Measurements from ENCODE around the gene SPN.
"Not testable (repeated sequence)": the region's sequence is repeated elsewhere in the genome, so short reads cannot be mapped to it uniquely, and the experiment has no call there.

Gene SPN

GRCh38 chr16:29687755-29688154 lies 24.7 kb downstream of the SPN start:
- Histone ChIP-seq H3K36me3 (ENCODE audit: insufficient read depth, low read length) (peaks cover 20% of the 10 kb centered on the region; the same call in 1 of the 2 replicates), H3K4me3 (ENCODE audit: low read depth, low read length, poor library complexity, severe bottlenecking) (no peak overlapping the region), H2AFZ (ENCODE audit: low read length) (no peak overlapping the region), H3K4me1 (ENCODE audit: insufficient read depth, low read length, severe bottlenecking) (peaks cover 35% of the 10 kb centered on the region), H3K4me2 (ENCODE audit: low read length) (no peak overlapping the region; the same call in 1 of the 2 replicates), H4K20me1 (ENCODE audit: insufficient read depth, low read length) (no peaks in the 10 kb centered on the region), H3K9me3 (ENCODE audit: low read length) (no peaks in the 10 kb centered on the region), H3K27ac (ENCODE audit: low read depth, low read length, poor library complexity, severe bottlenecking) (peak overlapping the region; percentile 54), H3K79me2 (ENCODE audit: insufficient read depth, low read length) (no peaks in the 10 kb centered on the region), H3K27me3 (ENCODE audit: insufficient read depth, low read length) (no peaks in the 10 kb centered on the region), H3K9ac (ENCODE audit: low read length) (no peak overlapping the region), H3F3A (ENCODE audit: insufficient read depth, low read length) (no peaks in the 10 kb centered on the region), H3K9me2 (ENCODE audit: low read depth, low read length) (no peaks in the 10 kb centered on the region)
- TF ChIP-seq EZH2 (IDR thresholded peaks at IDR 0.05; ENCODE audit: borderline replicate concordance, low read length) (no peak), CTCF (IDR thresholded peaks at IDR 0.05; ENCODE audit: low read length) (no peak)

DNA sequence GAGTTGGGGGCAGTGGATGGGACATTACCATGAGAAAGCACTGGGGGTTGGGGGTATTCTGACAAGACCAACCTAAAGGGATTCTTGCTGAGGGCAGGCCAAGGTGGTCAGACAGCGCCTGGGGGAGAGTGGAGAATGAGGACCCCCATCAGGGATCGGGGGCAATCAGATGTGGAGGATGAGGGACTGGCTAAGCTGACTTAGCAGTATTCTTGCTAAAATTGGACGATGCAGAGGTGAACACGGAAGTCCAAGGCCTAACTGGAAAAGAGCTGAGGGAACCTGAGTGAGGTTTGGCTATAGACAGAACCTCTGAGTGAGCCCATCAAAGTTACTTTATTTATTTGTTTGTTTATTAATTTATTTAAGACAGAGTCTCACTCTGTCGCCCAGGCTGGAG lies 25.1 kb downstream of the SPN start:
- no peaks in the 10 kb centered on the region for H3K79me2 ChIP-seq (ENCODE audit: insufficient read depth, low read length)

GRCh38 chr16:29689490-29690351 lies 26.7 kb downstream of the SPN start:
- not testable (repeated sequence) for H3K27me3 ChIP-seq (ENCODE audit: insufficient read depth, low read length); H3K9me3 ChIP-seq (ENCODE audit: low read length); H3K79me2 ChIP-seq (ENCODE audit: insufficient read depth, low read length); H3K4me2 ChIP-seq (ENCODE audit: low read length); H3K9me2 ChIP-seq (ENCODE audit: low read depth, low read length); H3K4me3 ChIP-seq (ENCODE audit: low read depth, low read length, poor library complexity, severe bottlenecking); H3F3A ChIP-seq (ENCODE audit: insufficient read depth, low read length); H4K20me1 ChIP-seq (ENCODE audit: insufficient read depth, low read length); H3K9ac ChIP-seq (ENCODE audit: low read length); H2AFZ ChIP-seq (ENCODE audit: low read length); H3K27ac ChIP-seq (ENCODE audit: low read depth, low read length, poor library complexity, severe bottlenecking)
- H3K36me3 ChIP-seq (ENCODE audit: insufficient read depth, low read length), result peaks cover 14% of the 10 kb centered on the region; the same call in 1 of the 2 replicates
- H3K4me1 ChIP-seq (ENCODE audit: insufficient read depth, low read length, severe bottlenecking), result peaks cover 47% of the 10 kb centered on the region

More for the DNA sequence above, 25.1 kb downstream of the SPN start:
- peak overlapping the region; percentile 54 for H3K27ac ChIP-seq (ENCODE audit: low read depth, low read length, poor library complexity, severe bottlenecking)
- no peak overlapping the region; the same call in 1 of the 2 replicates for H3K4me2 ChIP-seq (ENCODE audit: low read length)
- peaks cover 16% of the 10 kb centered on the region; the same call in 1 of the 2 replicates for H3K36me3 ChIP-seq (ENCODE audit: insufficient read depth, low read length)
- TF ChIP-seq CTCF (IDR thresholded peaks at IDR 0.05; ENCODE audit: low read length) (no peak), EZH2 (IDR thresholded peaks at IDR 0.05; ENCODE audit: borderline replicate concordance, low read length) (no peak)
- no peak overlapping the region for H3K9ac ChIP-seq (ENCODE audit: low read length)
- no peaks in the 10 kb centered on the region for H4K20me1 ChIP-seq (ENCODE audit: insufficient read depth, low read length)
- H3K4me1 ChIP-seq (ENCODE audit: insufficient read depth, low read length, severe bottlenecking), result peaks cover 35% of the 10 kb centered on the region
- no peaks in the 10 kb centered on the region for H3K9me3 ChIP-seq (ENCODE audit: low read length)
- H3K4me3 ChIP-seq (ENCODE audit: low read depth, low read length, poor library complexity, severe bottlenecking), result no peak overlapping the region
- no peaks in the 10 kb centered on the region for H3K9me2 ChIP-seq (ENCODE audit: low read depth, low read length)
- H3K27me3 ChIP-seq (ENCODE audit: insufficient read depth, low read length), result no peaks in the 10 kb centered on the region
- H3F3A ChIP-seq (ENCODE audit: insufficient read depth, low read length), result no peaks in the 10 kb centered on the region
- H2AFZ ChIP-seq (ENCODE audit: low read length), result no peak overlapping the region

DNA sequence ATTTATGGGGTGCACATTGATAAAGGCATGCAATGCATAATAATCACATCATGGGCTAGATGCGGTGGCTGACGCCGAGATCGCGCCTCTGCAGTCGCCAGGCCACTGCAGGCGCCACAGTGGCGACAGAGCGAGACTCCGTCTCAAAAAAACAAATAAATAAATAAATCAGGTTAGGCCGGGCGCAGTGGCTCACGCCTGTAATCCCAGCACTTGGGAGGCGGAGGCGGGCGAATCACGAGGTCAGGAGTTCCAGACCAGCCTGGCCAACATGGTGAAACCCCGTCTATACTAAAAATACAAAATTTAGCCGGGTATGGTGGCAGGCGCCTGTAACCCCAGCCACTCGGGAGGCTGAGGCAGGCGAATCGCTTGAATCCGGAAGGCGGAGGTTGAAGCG lies 29.6 kb downstream of the SPN start:
- H3K79me2 ChIP-seq (ENCODE audit: insufficient read depth, low read length); H4K20me1 ChIP-seq (ENCODE audit: insufficient read depth, low read length); H2AFZ ChIP-seq (ENCODE audit: low read length); H3K4me3 ChIP-seq (ENCODE audit: low read depth, low read length, poor library complexity, severe bottlenecking); H3K4me2 ChIP-seq (ENCODE audit: low read length); H3K27ac ChIP-seq (ENCODE audit: low read depth, low read length, poor library complexity, severe bottlenecking); H3K27me3 ChIP-seq (ENCODE audit: insufficient read depth, low read length); H3K9me2 ChIP-seq (ENCODE audit: low read depth, low read length); H3K9me3 ChIP-seq (ENCODE audit: low read length); H3K9ac ChIP-seq (ENCODE audit: low read length); H3F3A ChIP-seq (ENCODE audit: insufficient read depth, low read length): not testable (repeated sequence)
- peaks cover 34% of the 10 kb centered on the region for H3K4me1 ChIP-seq (ENCODE audit: insufficient read depth, low read length, severe bottlenecking)
- H3K36me3 ChIP-seq (ENCODE audit: insufficient read depth, low read length), result peaks cover 29% of the 10 kb centered on the region

Measured in OCI-LY1 (cell line).